Uterus (tissue), 2 donors: ENCODE data around the gene CAB39.

Source experiments
- POLR2A ChIP-seq, 2 donors: fragments of 450-650 bp; IDR thresholded peaks; one replicate each; pipeline ENCODE4 v1.6.1; 2016; ENCODE audit warnings: antibody characterized with exemption in 2 of 2, mild to moderate bottlenecking in 1 of 2, moderate library complexity in 1 of 2
- TF ChIP-seq, protein P1 (sequence below), 4 experiments: fragments of 200-600 bp in 2 of 4; fragments of 450-650 bp in 2 of 4; sonication (generic) in 2 of 4; IDR thresholded peaks; one replicate each; pipeline ENCODE4 v1.5.1; 2016 to 2019; ENCODE audit warnings: antibody characterized with exemption in 4 of 4, mild to moderate bottlenecking in 2 of 4, moderate library complexity in 1 of 4

DNA sequence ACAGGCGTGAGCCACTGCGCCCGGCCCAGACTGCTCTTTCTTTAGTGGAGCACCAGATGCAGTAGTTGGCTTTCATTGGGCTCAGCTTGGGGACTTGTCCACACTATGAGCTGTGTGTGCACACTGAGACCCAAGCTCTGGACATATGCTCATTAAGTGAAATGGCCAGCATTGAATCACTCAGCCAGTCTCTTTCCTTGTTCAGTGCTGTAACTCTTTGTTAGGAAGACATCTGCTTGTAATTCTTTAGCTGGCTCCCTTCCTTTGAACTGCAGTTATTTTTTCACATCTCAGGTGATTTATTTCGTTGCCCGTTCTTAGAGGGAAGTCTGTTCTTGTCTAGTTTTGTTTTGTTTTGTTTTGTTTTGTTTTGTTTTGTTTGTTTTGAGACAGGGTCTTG lies 70.5 kb downstream of the CAB39 start:
- TF ChIP-seq, protein P1, sequence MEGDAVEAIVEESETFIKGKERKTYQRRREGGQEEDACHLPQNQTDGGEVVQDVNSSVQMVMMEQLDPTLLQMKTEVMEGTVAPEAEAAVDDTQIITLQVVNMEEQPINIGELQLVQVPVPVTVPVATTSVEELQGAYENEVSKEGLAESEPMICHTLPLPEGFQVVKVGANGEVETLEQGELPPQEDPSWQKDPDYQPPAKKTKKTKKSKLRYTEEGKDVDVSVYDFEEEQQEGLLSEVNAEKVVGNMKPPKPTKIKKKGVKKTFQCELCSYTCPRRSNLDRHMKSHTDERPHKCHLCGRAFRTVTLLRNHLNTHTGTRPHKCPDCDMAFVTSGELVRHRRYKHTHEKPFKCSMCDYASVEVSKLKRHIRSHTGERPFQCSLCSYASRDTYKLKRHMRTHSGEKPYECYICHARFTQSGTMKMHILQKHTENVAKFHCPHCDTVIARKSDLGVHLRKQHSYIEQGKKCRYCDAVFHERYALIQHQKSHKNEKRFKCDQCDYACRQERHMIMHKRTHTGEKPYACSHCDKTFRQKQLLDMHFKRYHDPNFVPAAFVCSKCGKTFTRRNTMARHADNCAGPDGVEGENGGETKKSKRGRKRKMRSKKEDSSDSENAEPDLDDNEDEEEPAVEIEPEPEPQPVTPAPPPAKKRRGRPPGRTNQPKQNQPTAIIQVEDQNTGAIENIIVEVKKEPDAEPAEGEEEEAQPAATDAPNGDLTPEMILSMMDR (IDR thresholded peaks at IDR 0.05): no peak
- no peak for TF ChIP-seq POLR2A (IDR thresholded peaks at IDR 0.05)
